ENCODE results near the gene CTXND1. TPM values are rescaled to one million over a fixed set of nuclear protein-coding genes. Genes with fewer than 3 reads are reported as not detected.
A peak's percentile ranks its signal among the peaks of the same experiment; 100 is the strongest.

The CTXND1 gene
- total and polyA plus RNA-seq, 2 of the 8 experiments (the other 6 are each of a cell fraction or from before 2014, with no cell fraction given): 0.03 TPM; not detected in 1

- FAIRE-seq (no peak), DNase-seq (ENCODE audit: low read depth in 1 of 2, low spot score in 2 of 2) (peak in 1 of 2 experiments; percentile 37)
- POLR2A ChIA-PET (ENCODE audit: partially characterized antibody): no interaction called here
- peaks cover 1 to 9% (median 6%) of the 10 kb centered on the region in 4 experiments for H3K4me1 ChIP-seq (replicated peaks in 1 of 4; ENCODE audit: control insufficient read depth in 3 of 4, insufficient read depth in 4 of 4, low read length in 3 of 4)
- no peaks in the 10 kb centered on the region for H3K36me3 ChIP-seq (ENCODE audit: control insufficient read depth in 2 of 4, insufficient read depth in 4 of 4, low read length in 3 of 4)
- H4K20me1 ChIP-seq (replicated peaks in 1 of 2; ENCODE audit: control insufficient read depth in 1 of 2, insufficient read depth in 2 of 2, low read length in 2 of 2): no peaks in the 10 kb centered on the region
- H3K9me3 ChIP-seq (ENCODE audit: insufficient read depth in 2 of 2, low read depth in 1 of 2, low read length in 1 of 2): no peaks in the 10 kb centered on the region
- no peak overlapping the region for H3K27ac ChIP-seq (ENCODE audit: low read depth, low read length)
- no peak overlapping the region for H3K14ac ChIP-seq (ENCODE audit: insufficient read length)
- H3K4me3 ChIP-seq (ENCODE audit: extremely low read depth in 1 of 4, insufficient read depth in 2 of 4, low read depth in 3 of 4, low read length in 4 of 4): no peak overlapping the region
- no peak overlapping the region for H3K9ac ChIP-seq (replicated peaks in 1 of 4; ENCODE audit: extremely low read depth in 1 of 4, low read depth in 3 of 4, low read length in 3 of 4)
- H2BK20ac ChIP-seq (ENCODE audit: low read length): no peak overlapping the region
- H3K79me1 ChIP-seq (ENCODE audit: low read depth, low read length): no peaks in the 10 kb centered on the region
- H3K4me2 ChIP-seq (ENCODE audit: insufficient read depth in 1 of 2, low read depth in 2 of 2, low read length in 2 of 2): no peak overlapping the region
- WGBS, 2 experiments (ENCODE audit: extremely low coverage in 1 of 2, insufficient coverage in 1 of 2, insufficient read length in 1 of 2, insufficient replicate concordance in 2 of 2, low coverage in 1 of 2, low lambda C conversion rate in 2 of 2, missing lambda C conversion rate in 1 of 2): 83% methylated on average over 3 of the region's 3 CpGs; no CpG with 5 or more reads in 1 of the 2 experiments
- no peak overlapping the region for H3K4ac ChIP-seq (replicated peaks; ENCODE audit: insufficient read length, low read depth, low read length)
- no peaks in the 10 kb centered on the region for H3K79me2 ChIP-seq (ENCODE audit: control insufficient read depth in 1 of 2, insufficient read depth in 2 of 2, low read length in 2 of 2)
- no peak overlapping the region for H4K8ac ChIP-seq (ENCODE audit: extremely low read depth, insufficient read depth, low read length)
- no peak overlapping the region for H2BK5ac ChIP-seq (ENCODE audit: low read depth, low read length)
- no peak overlapping the region for H2AFZ ChIP-seq (ENCODE audit: low read length)
- no peaks in the 10 kb centered on the region for H3K27me3 ChIP-seq (replicated peaks in 1 of 4; ENCODE audit: control insufficient read depth in 3 of 4, extremely low read depth in 1 of 4, insufficient read depth in 3 of 4, low read length in 3 of 4)
- CTCF ChIA-PET (ENCODE audit: partially characterized antibody): interaction anchor here (0.5 to 1.0 kb wide), 6 partner anchors 16 to 82 kb away, joined by 3 to 5 read pairs (median 3); no protein-coding TSS in a partner anchor
- no peak overlapping the region for H2BK12ac ChIP-seq (ENCODE audit: low read depth, low read length)
- 0 out of 2 replicates have a peak overlapping the region, but pooled peaks have one; percentile 20 for H2BK15ac ChIP-seq (ENCODE audit: low read length)
- H2BK120ac ChIP-seq (replicated peaks; ENCODE audit: low read depth, low read length): no peak overlapping the region
- no peaks in the 10 kb centered on the region for H3K23me2 ChIP-seq (ENCODE audit: low read depth, low read length)
- no peak overlapping the region for H3K18ac ChIP-seq (ENCODE audit: extremely low read depth, low read length)
- no peak overlapping the region for H3K56ac ChIP-seq (replicated peaks; ENCODE audit: insufficient read length, low read depth, low read length)
- H4K91ac ChIP-seq (replicated peaks; ENCODE audit: insufficient read length, low read length): no peak overlapping the region
- no peak overlapping the region for H2AK5ac ChIP-seq (ENCODE audit: low read depth, low read length)
- no peak overlapping the region for H3K23ac ChIP-seq (ENCODE audit: insufficient read length)
- H4K5ac ChIP-seq (ENCODE audit: insufficient read length, low read depth, low read length): no peak overlapping the region
- TF ChIP-seq SP1 (IDR thresholded peaks at IDR 0.05; ENCODE audit: low read depth, low read length): no peak
- TF ChIP-seq KDM4A (IDR thresholded peaks at IDR 0.05; ENCODE audit: low read depth, low read length, severe bottlenecking): no peak
- no peak for TF ChIP-seq EGR1 (IDR thresholded peaks at IDR 0.05; ENCODE audit: borderline replicate concordance, low read depth, low read length)
- no peak for TF ChIP-seq RAD21 (IDR thresholded peaks at IDR 0.05 in 1 of 2, conservative IDR thresholded peaks at IDR 0.05 in 1 of 2; ENCODE audit: low read depth in 2 of 2, low read length in 2 of 2)
- no peak for TF ChIP-seq CHD1 (IDR thresholded peaks at IDR 0.05; ENCODE audit: low read depth, low read length)
- no peak for TF ChIP-seq RFX5 (IDR thresholded peaks at IDR 0.05; ENCODE audit: borderline replicate concordance, low read depth, low read length)
- no peak for TF ChIP-seq CBX8 (IDR thresholded peaks at IDR 0.05; ENCODE audit: borderline replicate concordance, low read depth, low read length)
- TF ChIP-seq BRCA1 (IDR thresholded peaks at IDR 0.05; ENCODE audit: low read depth, low read length): no peak
- no peak for TF ChIP-seq NANOG (IDR thresholded peaks at IDR 0.05; ENCODE audit: insufficient read depth, low read depth, low read length, poor library complexity, severe bottlenecking)
- no peak for TF ChIP-seq BCL11A (IDR thresholded peaks at IDR 0.05; ENCODE audit: low read depth in 2 of 2, low read length in 2 of 2)
- no peak for TF ChIP-seq NRF1 (IDR thresholded peaks at IDR 0.05; ENCODE audit: low read depth, low read length)
- no peak for TF ChIP-seq SAP30 (IDR thresholded peaks at IDR 0.05; ENCODE audit: insufficient read depth, insufficient replicate concordance, low read length)
- TF ChIP-seq CREB1 (IDR thresholded peaks at IDR 0.05): no peak
- no peak for TF ChIP-seq KDM5A (IDR thresholded peaks at IDR 0.05; ENCODE audit: low read length)
Measured at GRCh38 chr15:80199869-80200268, 52.1 kb downstream of the CTXND1 start.

Measured in H1 (cell line).